ENCODE data around the gene OVOL3.
"Not testable (repeated sequence)": the region's sequence is repeated elsewhere in the genome, so short reads cannot be mapped to it uniquely, and the experiment has no call there.

OVOL3 gene

GRCh38 chr19:36131221-36131620, 20.3 kb downstream of the OVOL3 start:
- not testable (repeated sequence) for DNase-seq (ENCODE audit: low read depth in 2 of 2)

- not testable (repeated sequence) for DNase-seq (ENCODE audit: low read depth in 2 of 2)
Observed at GRCh38 chr19:36134867-36135266, 23.9 kb downstream of the OVOL3 start.

- no peak for DNase-seq (ENCODE audit: low read depth in 2 of 2)
Observed at GRCh38 chr19:36136964-36137686, 26.2 kb downstream of the OVOL3 start.

GRCh38 chr19:36139120-36139472, 28.2 kb downstream of the OVOL3 start:
- DNase-seq (ENCODE audit: low read depth in 2 of 2), result no peak

GRCh38 chr19:36139473-36140303, 28.7 kb downstream of the OVOL3 start, which contains the start of gene CAPNS1:
Gene CAPNS1, plus strand, starts transcription at chr19:36140066. Its CDS starts 946 bp downstream, at chr19:36141012.
- peak; percentile 83 to 85 for DNase-seq (ENCODE audit: low read depth in 2 of 2)

GRCh38 chr19:36140304-36141038, 29.5 kb downstream of the OVOL3 start:
- peak in 1 of 2 donors; percentile 17 for DNase-seq (ENCODE audit: low read depth in 2 of 2)

GRCh38 chr19:36141039-36141927, 30.3 kb downstream of the OVOL3 start:
- DNase-seq (ENCODE audit: low read depth in 2 of 2), result peak; percentile 80

GRCh38 chr19:36142046-36142445, 31.1 kb downstream of the OVOL3 start:
- DNase-seq (ENCODE audit: low read depth in 2 of 2), result no peak

- no peak for DNase-seq (ENCODE audit: low read depth in 2 of 2)
Observed at GRCh38 chr19:36142496-36142895, 31.6 kb downstream of the OVOL3 start.

- no peak for DNase-seq (ENCODE audit: low read depth in 2 of 2)
Observed at GRCh38 chr19:36144624-36145023, 33.7 kb downstream of the OVOL3 start.

- DNase-seq (ENCODE audit: low read depth in 2 of 2), result no peak
Observed at GRCh38 chr19:36149673-36150406, 38.9 kb downstream of the OVOL3 start.

- DNase-seq (ENCODE audit: low read depth in 2 of 2), result no peak
Observed at GRCh38 chr19:36150586-36150985, 39.6 kb downstream of the OVOL3 start.

GRCh38 chr19:36151144-36152018, 40.4 kb downstream of the OVOL3 start:
- DNase-seq (ENCODE audit: low read depth in 2 of 2), result no peak

GRCh38 chr19:36152019-36152351, 41.0 kb downstream of the OVOL3 start:
- DNase-seq (ENCODE audit: low read depth in 2 of 2), result no peak

GRCh38 chr19:36152352-36153091, 41.6 kb downstream of the OVOL3 start, which contains the start of gene COX7A1:
Gene COX7A1, minus strand, starts transcription at chr19:36152447. Its CDS starts 40 bp downstream, at chr19:36152407.
- no peak for DNase-seq (ENCODE audit: low read depth in 2 of 2)

- no peak for DNase-seq (ENCODE audit: low read depth in 2 of 2)
Observed at GRCh38 chr19:36153126-36153525, 42.2 kb downstream of the OVOL3 start.

GRCh38 chr19:36160821-36161596, 50.1 kb downstream of the OVOL3 start:
- no peak for DNase-seq (ENCODE audit: low read depth in 2 of 2)
